ENCODE data around the gene PACSIN2. TPM values are rescaled to one million over a fixed set of nuclear protein-coding genes. Genes with fewer than 3 reads are reported as not detected.

Gene PACSIN2
- total and polyA plus RNA-seq, 5 donors from 2014 or later, result 27.5 to 60.8 (median 34.9) TPM

- ATAC-seq (ENCODE audit: low read depth in 2 of 2) (no peak), DNase-seq (no peak)
- Mint-ChIP-seq H3K36me3 (peaks cover 31% of the 10 kb centered on the region), H3K4me3 (no peak overlapping the region), H3K27ac (peak overlapping the region; percentile 31 to 94 (median 32)), H3K9me3 (peaks cover 0 to 1% (median 0%) of the 10 kb centered on the region in 7 donors), H3K27me3 (no peaks in the 10 kb centered on the region), H3K4me1 (peaks cover 14 to 53% (median 25%) of the 10 kb centered on the region in 4 donors)
- no peak overlapping the region for H3K27ac ChIP-seq (ENCODE audit: insufficient read depth, low read length, poor library complexity, severe bottlenecking)
- peaks cover 7% of the 10 kb centered on the region for H3K36me3 ChIP-seq (ENCODE audit: control insufficient read depth, insufficient read depth, low read length)
- H3K9me3 ChIP-seq (ENCODE audit: control insufficient read depth in 2 of 2, low read length in 2 of 2), result no peaks in the 10 kb centered on the region
- peaks cover 5% of the 10 kb centered on the region for H3K4me1 ChIP-seq (ENCODE audit: control insufficient read depth, insufficient read depth, low read length, poor library complexity, severe bottlenecking)
- no peak overlapping the region for H3K4me3 ChIP-seq (ENCODE audit: low read depth, low read length)
- no peaks in the 10 kb centered on the region for H3K27me3 ChIP-seq (ENCODE audit: control insufficient read depth, insufficient read depth, low read length)
These were observed 44.9 kb downstream of the PACSIN2 start for GRCh38 chr22:42970029-42970428.

GRCh38 chr22:42969348-42969975 lies 45.5 kb downstream of the PACSIN2 start:
- Histone ChIP-seq H3K4me3 (ENCODE audit: low read depth, low read length) (no peak overlapping the region), H3K9me3 (ENCODE audit: control insufficient read depth in 2 of 2, low read length in 2 of 2) (no peaks in the 10 kb centered on the region), H3K27me3 (ENCODE audit: control insufficient read depth, insufficient read depth, low read length) (no peaks in the 10 kb centered on the region), H3K27ac (ENCODE audit: insufficient read depth, low read length, poor library complexity, severe bottlenecking) (no peak overlapping the region), H3K4me1 (ENCODE audit: control insufficient read depth, insufficient read depth, low read length, poor library complexity, severe bottlenecking) (peaks cover 5% of the 10 kb centered on the region), H3K36me3 (ENCODE audit: control insufficient read depth, insufficient read depth, low read length) (peaks cover 7% of the 10 kb centered on the region)
- peaks cover 0 to 1% (median 0%) of the 10 kb centered on the region in 7 donors for H3K9me3 Mint-ChIP-seq
- peaks cover 17 to 51% (median 28%) of the 10 kb centered on the region in 4 donors for H3K4me1 Mint-ChIP-seq
- DNase-seq (no peak), ATAC-seq (ENCODE audit: low read depth in 2 of 2) (no peak)
- no peak overlapping the region for H3K4me3 Mint-ChIP-seq
- H3K27me3 Mint-ChIP-seq, result no peaks in the 10 kb centered on the region
- peak overlapping the region in 2 of 3 donors; percentile 31 to 94 for H3K27ac Mint-ChIP-seq
- H3K36me3 Mint-ChIP-seq, result peaks cover 36% of the 10 kb centered on the region

- Mint-ChIP-seq H3K27me3 (no peaks in the 10 kb centered on the region), H3K36me3 (peaks cover 43% of the 10 kb centered on the region), H3K9me3 (peaks cover 0 to 1% (median 0%) of the 10 kb centered on the region in 7 donors), H3K4me3 (no peak overlapping the region), H3K27ac (no peak overlapping the region), H3K4me1 (peaks cover 16 to 56% (median 23%) of the 10 kb centered on the region in 4 donors)
- H3K36me3 ChIP-seq (ENCODE audit: control insufficient read depth, insufficient read depth, low read length), result peaks cover 7% of the 10 kb centered on the region
- H3K4me1 ChIP-seq (ENCODE audit: control insufficient read depth, insufficient read depth, low read length, poor library complexity, severe bottlenecking), result peaks cover 5% of the 10 kb centered on the region
- DNase-seq, result no peak
- ATAC-seq (ENCODE audit: low read depth in 2 of 2), result no peak
- no peaks in the 10 kb centered on the region for H3K9me3 ChIP-seq (ENCODE audit: control insufficient read depth in 2 of 2, low read length in 2 of 2)
- no peaks in the 10 kb centered on the region for H3K27me3 ChIP-seq (ENCODE audit: control insufficient read depth, insufficient read depth, low read length)
- no peak overlapping the region for H3K27ac ChIP-seq (ENCODE audit: insufficient read depth, low read length, poor library complexity, severe bottlenecking)
- H3K4me3 ChIP-seq (ENCODE audit: low read depth, low read length), result no peak overlapping the region
These were observed 47.0 kb downstream of the PACSIN2 start for GRCh38 chr22:42967933-42968332.

- Mint-ChIP-seq H3K4me3 (no peak overlapping the region), H3K9me3 (peaks cover 0 to under 1% (median 0%) of the 10 kb centered on the region in 7 donors), H3K27ac (no peak overlapping the region), H3K36me3 (peaks cover 41% of the 10 kb centered on the region), H3K4me1 (peaks cover 15 to 61% (median 23%) of the 10 kb centered on the region in 4 donors), H3K27me3 (no peaks in the 10 kb centered on the region)
- no peak for DNase-seq
- Histone ChIP-seq H3K9me3 (ENCODE audit: control insufficient read depth in 2 of 2, low read length in 2 of 2) (no peaks in the 10 kb centered on the region), H3K27ac (ENCODE audit: insufficient read depth, low read length, poor library complexity, severe bottlenecking) (no peak overlapping the region), H3K36me3 (ENCODE audit: control insufficient read depth, insufficient read depth, low read length) (peaks cover 7% of the 10 kb centered on the region), H3K4me3 (ENCODE audit: low read depth, low read length) (no peak overlapping the region), H3K27me3 (ENCODE audit: control insufficient read depth, insufficient read depth, low read length) (no peaks in the 10 kb centered on the region), H3K4me1 (ENCODE audit: control insufficient read depth, insufficient read depth, low read length, poor library complexity, severe bottlenecking) (peaks cover 5% of the 10 kb centered on the region)
- no peak for ATAC-seq (ENCODE audit: low read depth in 2 of 2)
These were observed 47.9 kb downstream of the PACSIN2 start for GRCh38 chr22:42967005-42967404.

- no peak for ATAC-seq (ENCODE audit: low read depth in 2 of 2)
- Mint-ChIP-seq H3K4me1 (peaks cover 20 to 65% (median 27%) of the 10 kb centered on the region in 4 donors), H3K27ac (no peak overlapping the region)
These were observed 48.5 kb downstream of the PACSIN2 start for GRCh38 chr22:42966497-42966896.

GRCh38 chr22:42964994-42965699 lies 49.8 kb downstream of the PACSIN2 start:
- Mint-ChIP-seq H3K36me3 (peaks cover 40% of the 10 kb centered on the region), H3K4me1 (peaks cover 26 to 77% (median 32%) of the 10 kb centered on the region in 4 donors), H3K9me3 (no peaks in the 10 kb centered on the region), H3K27me3 (no peaks in the 10 kb centered on the region), H3K27ac (peak overlapping the region in 2 of 3 donors; percentile 16 to 67), H3K4me3 (peak overlapping the region in 1 of 4 donors; percentile 10)
- peak in 1 of 3 donors; percentile 46 for DNase-seq
- Histone ChIP-seq H3K27me3 (ENCODE audit: control insufficient read depth, insufficient read depth, low read length) (no peaks in the 10 kb centered on the region), H3K4me1 (ENCODE audit: control insufficient read depth, insufficient read depth, low read length, poor library complexity, severe bottlenecking) (peaks cover 5% of the 10 kb centered on the region), H3K4me3 (ENCODE audit: low read depth, low read length) (peak overlapping the region; percentile 8), H3K36me3 (ENCODE audit: control insufficient read depth, insufficient read depth, low read length) (peaks cover 7% of the 10 kb centered on the region), H3K9me3 (ENCODE audit: control insufficient read depth in 2 of 2, low read length in 2 of 2) (no peaks in the 10 kb centered on the region), H3K27ac (ENCODE audit: insufficient read depth, low read length, poor library complexity, severe bottlenecking) (peak overlapping the region; percentile 6)
- ATAC-seq (ENCODE audit: low read depth in 2 of 2), result peak in 1 of 2 donors; percentile 41

More at GRCh38 chr22:42966497-42966896, 48.5 kb downstream of the PACSIN2 start:
- DNase-seq, result no peak
- H3K27me3 ChIP-seq (ENCODE audit: control insufficient read depth, insufficient read depth, low read length), result no peaks in the 10 kb centered on the region
- peaks cover 7% of the 10 kb centered on the region for H3K36me3 ChIP-seq (ENCODE audit: control insufficient read depth, insufficient read depth, low read length)
- peaks cover 5% of the 10 kb centered on the region for H3K4me1 ChIP-seq (ENCODE audit: control insufficient read depth, insufficient read depth, low read length, poor library complexity, severe bottlenecking)
- H3K4me3 ChIP-seq (ENCODE audit: low read depth, low read length), result no peak overlapping the region
- Mint-ChIP-seq H3K27me3 (no peaks in the 10 kb centered on the region), H3K9me3 (no peaks in the 10 kb centered on the region), H3K36me3 (peaks cover 40% of the 10 kb centered on the region), H3K4me3 (no peak overlapping the region)
- H3K27ac ChIP-seq (ENCODE audit: insufficient read depth, low read length, poor library complexity, severe bottlenecking), result no peak overlapping the region
- H3K9me3 ChIP-seq (ENCODE audit: control insufficient read depth in 2 of 2, low read length in 2 of 2), result no peaks in the 10 kb centered on the region

GRCh38 chr22:42963231-42963595 lies 51.7 kb downstream of the PACSIN2 start:
- no peaks in the 10 kb centered on the region for H3K27me3 ChIP-seq (ENCODE audit: control insufficient read depth, insufficient read depth, low read length)
- H3K4me1 Mint-ChIP-seq, result peaks cover 30 to 81% (median 41%) of the 10 kb centered on the region in 4 donors
- DNase-seq, result no peak
- H3K9me3 Mint-ChIP-seq, result no peaks in the 10 kb centered on the region
- H3K27ac ChIP-seq (ENCODE audit: insufficient read depth, low read length, poor library complexity, severe bottlenecking), result no peak overlapping the region
- H3K36me3 ChIP-seq (ENCODE audit: control insufficient read depth, insufficient read depth, low read length), result peaks cover 6% of the 10 kb centered on the region
- H3K27me3 Mint-ChIP-seq, result no peaks in the 10 kb centered on the region
- H3K9me3 ChIP-seq (ENCODE audit: control insufficient read depth in 2 of 2, low read length in 2 of 2), result no peaks in the 10 kb centered on the region
- no peak for ATAC-seq (ENCODE audit: low read depth in 2 of 2)
- H3K36me3 Mint-ChIP-seq, result peaks cover 38% of the 10 kb centered on the region
- peaks cover 5% of the 10 kb centered on the region for H3K4me1 ChIP-seq (ENCODE audit: control insufficient read depth, insufficient read depth, low read length, poor library complexity, severe bottlenecking)
- peak overlapping the region in 1 of 4 donors; percentile 32 for H3K4me3 Mint-ChIP-seq
- H3K4me3 ChIP-seq (ENCODE audit: low read depth, low read length), result no peak overlapping the region
- H3K27ac Mint-ChIP-seq, result peak overlapping the region in 1 of 3 donors; percentile 63
